Activated CD4-positive, alpha-beta T cell treated with anti-CD3 and anti-CD28 coated beads, Interleukin-2, amount 10 ng/mL, durations not matched to agents 7 days and 5 days (primary cell): ENCODE measurements around the gene GJD3. TPM values are rescaled to one million over a fixed set of nuclear protein-coding genes. Genes with fewer than 3 reads are reported as not detected.

ENCODE experiments used
- CTCF ChIA-PET: fragments of 350-600 bp; sonication (Branson Sonifier 250); formaldehyde crosslinking; loops from one replicate; lab custom pipeline; 2021; ENCODE audit warnings: antibody characterized with exemption; lab: Charles Lee
- POLR2A ChIA-PET: fragments of 350-600 bp; sonication (Branson Sonifier 250); formaldehyde crosslinking; loops from one replicate; lab custom pipeline; 2021; ENCODE audit warnings: antibody characterized with exemption; lab: Charles Lee
- DNase-seq: peaks from one replicate; pipeline ENCODE4 v3.0.0-alpha.2; 2020
- H3K27ac Mint-ChIP-seq: one replicate; pipeline ENCODE4 v1.8.0; 2021; ENCODE audit warnings: mild to moderate bottlenecking, moderate library complexity, mixed read lengths
- H3K27me3 Mint-ChIP-seq: one replicate; pipeline ENCODE4 v1.8.0; 2021; ENCODE audit warnings: mixed read lengths
- H3K36me3 Mint-ChIP-seq: one replicate; pipeline ENCODE4 v1.8.0; 2021; ENCODE audit warnings: low read depth, mixed read lengths
- H3K4me1 Mint-ChIP-seq: one replicate; pipeline ENCODE4 v1.8.0; 2021; ENCODE audit warnings: mixed read lengths
- H3K4me3 Mint-ChIP-seq: one replicate; pipeline ENCODE4 v1.8.0; 2021; ENCODE audit warnings: mild to moderate bottlenecking, moderate library complexity, mixed read lengths
- H3K9me3 Mint-ChIP-seq: one replicate; pipeline ENCODE4 v1.8.0; 2021; ENCODE audit warnings: mixed read lengths
- total RNA-seq, 2 experiments: library from RNA; stranded (reverse); gene quantifications; one replicate each; pipeline ENCODE4 v1.2.3, GENCODE V29; 2021

Gene GJD3
- total RNA-seq, 2 experiments from 2014 or later: 0.22 TPM; not detected in 1

DNA sequence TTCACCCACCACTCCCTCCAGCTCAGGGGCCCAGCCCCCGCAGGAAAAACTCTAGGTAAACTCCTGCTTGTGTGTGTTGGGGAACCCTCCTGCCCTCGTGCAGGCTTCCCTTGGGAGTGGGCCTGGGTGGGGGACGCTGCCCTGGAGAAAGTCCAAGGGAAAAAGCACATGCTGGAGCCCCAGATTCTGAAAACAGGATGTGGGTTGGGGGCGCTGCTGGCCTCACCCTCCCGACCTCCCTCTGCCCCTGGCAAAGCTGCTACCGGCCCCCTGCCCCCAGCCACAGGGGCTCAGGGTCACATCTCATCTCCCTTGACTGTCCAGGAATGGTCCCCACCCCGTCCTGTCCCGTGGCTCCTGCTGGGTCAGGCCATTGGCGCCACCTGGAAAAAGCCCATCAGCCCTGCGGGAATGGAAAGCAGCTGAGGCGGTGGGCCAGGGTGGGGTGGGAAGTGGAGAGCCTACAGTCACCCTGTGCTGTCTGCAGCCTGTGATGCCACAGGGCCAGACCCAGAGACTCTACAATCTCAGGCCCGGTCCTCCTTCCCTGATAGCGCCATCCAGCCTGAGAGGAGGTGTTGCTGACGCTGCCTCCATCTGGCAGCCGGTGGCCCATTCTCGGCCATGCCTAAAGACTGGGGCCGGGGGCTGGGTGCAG lies 2.5 kb upstream of the GJD3 start:
- peaks cover 2% of the 10 kb centered on the region for H3K27me3 Mint-ChIP-seq
- peaks cover 2% of the 10 kb centered on the region for H3K9me3 Mint-ChIP-seq
- ChIA-PET POLR2A (no interaction called here), CTCF (interaction anchor here (0.6 to 8.2 kb wide), 6 partner anchors 9 to 171 kb away, joined by 3 to 47 read pairs (median 4); no protein-coding TSS in a partner anchor)
- no peak for DNase-seq
- H3K4me1 Mint-ChIP-seq: peaks cover 31% of the 10 kb centered on the region
- H3K36me3 Mint-ChIP-seq: peaks cover 1% of the 10 kb centered on the region
- H3K27ac Mint-ChIP-seq: no peak overlapping the region
- H3K4me3 Mint-ChIP-seq: no peak overlapping the region

DNA sequence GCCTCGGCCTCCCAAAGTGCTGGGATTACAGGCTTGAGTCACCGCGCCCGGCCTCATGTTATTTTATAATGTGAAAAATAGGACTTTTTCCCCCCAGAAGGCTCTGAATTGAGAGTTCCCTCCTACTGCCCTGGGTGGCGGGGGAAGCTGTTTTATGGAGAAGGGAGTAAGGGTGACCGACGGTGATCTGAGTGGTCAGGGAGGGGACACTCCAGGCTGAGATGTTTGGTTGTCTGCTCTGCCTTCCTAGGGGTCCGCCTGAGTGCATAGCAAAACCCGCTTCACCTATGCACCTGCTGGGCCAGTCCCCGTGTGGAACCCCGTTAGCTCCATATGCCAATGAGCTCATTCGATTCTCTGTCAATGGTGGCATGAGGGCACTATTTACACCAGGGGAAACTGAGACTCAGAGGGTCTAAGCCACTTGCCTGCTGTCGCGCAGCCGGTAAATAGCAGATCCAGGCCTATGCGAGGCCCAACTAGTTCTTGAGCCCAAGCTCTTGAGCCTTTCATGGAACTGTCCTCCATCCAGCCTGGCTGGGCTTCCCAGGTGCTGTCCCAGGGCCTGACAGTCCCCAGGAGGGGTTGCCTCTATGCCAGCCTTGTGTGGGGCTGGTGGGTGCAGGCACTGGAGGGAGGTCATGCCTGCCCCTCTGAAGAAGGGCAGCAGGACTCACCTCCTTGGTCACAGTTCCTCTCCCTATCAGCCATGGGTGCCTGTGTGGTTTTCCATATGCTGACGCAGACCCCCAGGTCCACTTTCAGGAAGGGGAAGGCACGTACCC lies 1.7 kb upstream of the GJD3 start:
- H3K4me1 Mint-ChIP-seq: peaks cover 31% of the 10 kb centered on the region
- ChIA-PET POLR2A (interaction anchor here (0.5 kb wide), 1 partner anchor 178 kb away, joined by 7 read pairs; no protein-coding TSS in a partner anchor), CTCF (interaction anchor here (0.7 to 8.2 kb wide), 8 partner anchors 9 to 194 kb away, joined by 3 to 47 read pairs (median 4); partner anchors contain the start of gene CDC6)
- H3K27ac Mint-ChIP-seq: no peak overlapping the region
- peaks cover 1% of the 10 kb centered on the region for H3K9me3 Mint-ChIP-seq
- no peak for DNase-seq
- H3K27me3 Mint-ChIP-seq: peaks cover 2% of the 10 kb centered on the region
- peaks cover under 1% of the 10 kb centered on the region for H3K36me3 Mint-ChIP-seq
- no peak overlapping the region for H3K4me3 Mint-ChIP-seq

DNA sequence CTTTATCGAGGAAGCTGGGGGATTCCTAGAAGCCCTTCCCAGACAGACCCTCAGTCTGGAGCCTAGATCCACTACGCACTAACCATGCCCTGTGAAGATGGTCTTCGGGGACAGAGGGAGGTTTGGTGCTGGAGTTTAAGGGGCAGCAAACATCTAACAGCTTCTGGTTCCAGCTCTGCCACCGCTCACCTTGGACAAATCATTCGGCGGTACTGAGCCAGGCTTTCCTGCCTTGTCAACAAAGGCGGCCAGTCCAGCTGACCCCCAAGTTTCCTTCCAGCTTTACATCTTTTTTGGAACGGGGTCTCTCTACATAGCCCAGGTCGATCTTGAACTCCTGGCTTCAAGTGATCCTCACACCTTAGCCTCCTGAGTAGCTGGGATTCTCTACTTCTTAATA lies 369 bp upstream of the GJD3 start:
- Mint-ChIP-seq H3K4me3 (no peak overlapping the region), H3K27me3 (peaks cover 10% of the 10 kb centered on the region)

DNA sequence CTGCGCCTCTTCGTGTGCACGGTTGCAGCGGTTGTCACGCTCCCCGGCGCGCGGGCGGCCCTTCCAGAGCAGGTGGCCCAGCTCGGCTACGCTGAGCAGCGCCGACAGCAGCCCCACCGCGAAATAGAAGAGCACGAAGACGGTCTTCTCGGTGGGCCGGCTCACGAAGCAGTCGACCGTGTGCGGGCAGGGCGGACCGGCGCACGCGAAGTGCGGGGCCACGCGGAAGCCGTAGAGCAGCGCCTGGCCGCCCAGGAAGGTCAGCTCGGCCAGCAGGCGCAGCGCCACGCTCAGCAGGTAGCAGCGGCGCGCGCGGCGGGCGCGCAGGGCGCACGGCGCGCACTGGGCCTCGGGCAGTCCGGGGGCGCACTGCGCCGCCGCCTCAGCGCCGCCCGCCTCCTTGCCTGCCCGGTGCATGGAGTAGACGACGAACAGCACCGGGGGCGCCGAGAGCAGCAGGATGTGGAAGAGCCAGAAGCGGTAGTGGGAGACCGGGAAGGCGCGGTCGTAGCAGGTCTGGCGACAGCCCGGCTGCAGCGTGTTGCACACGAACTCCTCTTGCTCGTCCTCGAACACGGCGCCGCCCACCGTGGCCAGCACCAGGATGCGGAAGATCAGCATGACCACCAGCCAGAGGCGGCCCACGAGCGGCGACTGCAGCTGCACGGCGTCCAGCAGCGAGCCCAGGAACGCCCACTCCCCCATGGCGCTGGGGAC lies 1.3 kb downstream of the GJD3 start:
- Mint-ChIP-seq H3K36me3 (no peaks in the 10 kb centered on the region), H3K4me3 (peak overlapping the region; percentile 77), H3K4me1 (peaks cover 44% of the 10 kb centered on the region), H3K27ac (peak overlapping the region; percentile 75), H3K27me3 (peaks cover 12% of the 10 kb centered on the region), H3K9me3 (no peaks in the 10 kb centered on the region)
- DNase-seq: peak; percentile 44
- ChIA-PET CTCF (interaction anchor here (0.6 to 8.2 kb wide), 25 partner anchors 8 to 384 kb away, joined by 3 to 47 read pairs (median 4); partner anchors contain the start of gene TOP2A), POLR2A (interaction anchor here (1.0 kb wide), 1 partner anchor 170 kb away, joined by 9 read pairs; no protein-coding TSS in a partner anchor)

More for the DNA sequence above, 369 bp upstream of the GJD3 start:
- Mint-ChIP-seq H3K27ac (no peak overlapping the region), H3K4me1 (peaks cover 39% of the 10 kb centered on the region), H3K9me3 (no peaks in the 10 kb centered on the region), H3K36me3 (no peaks in the 10 kb centered on the region)
- CTCF ChIA-PET: interaction anchor here (0.6 to 8.2 kb wide), 9 partner anchors 11 to 606 kb away, joined by 3 to 47 read pairs (median 4); partner anchors contain the start of gene CDC6
- DNase-seq: no peak
- POLR2A ChIA-PET: interaction anchor here (0.7 kb wide), 1 partner anchor 84 kb away, joined by 3 read pairs; no protein-coding TSS in a partner anchor

DNA sequence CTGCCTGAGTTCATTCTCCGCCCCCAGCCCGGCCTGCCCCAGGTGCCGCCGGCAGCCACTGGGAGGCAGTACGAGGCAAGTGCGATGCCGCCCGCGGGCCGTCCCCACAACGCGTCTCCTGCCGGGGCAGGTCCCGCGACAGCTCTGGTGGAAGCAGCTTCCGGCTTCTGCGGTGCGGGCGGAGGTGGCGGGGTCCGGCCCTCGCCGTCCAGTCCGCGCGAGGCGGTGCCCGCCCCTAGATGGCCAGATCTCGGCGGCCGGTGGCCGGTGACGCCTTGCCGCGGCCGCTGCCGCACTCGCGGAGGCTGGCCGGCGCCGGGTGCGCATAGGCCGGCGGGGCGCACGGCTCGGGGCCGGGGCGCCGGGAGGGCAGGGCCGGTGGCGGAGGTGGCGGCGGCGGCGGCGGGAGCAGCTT lies 1.8 kb downstream of the GJD3 start:
- no peak overlapping the region for H3K27ac Mint-ChIP-seq
- peaks cover 12% of the 10 kb centered on the region for H3K27me3 Mint-ChIP-seq
- H3K36me3 Mint-ChIP-seq: no peaks in the 10 kb centered on the region
- peaks cover 41% of the 10 kb centered on the region for H3K4me1 Mint-ChIP-seq
- H3K9me3 Mint-ChIP-seq: no peaks in the 10 kb centered on the region
- ChIA-PET POLR2A (interaction anchor here (0.7 to 1.0 kb wide), 2 partner anchors 171 to 198 kb away, joined by 4 to 9 read pairs; no protein-coding TSS in a partner anchor), CTCF (interaction anchor here (0.6 to 8.2 kb wide), 27 partner anchors 9 to 383 kb away, joined by 3 to 47 read pairs (median 3); partner anchors contain the start of gene TOP2A)
- peak overlapping the region; percentile 77 for H3K4me3 Mint-ChIP-seq
- peak; percentile 91 for DNase-seq

DNA sequence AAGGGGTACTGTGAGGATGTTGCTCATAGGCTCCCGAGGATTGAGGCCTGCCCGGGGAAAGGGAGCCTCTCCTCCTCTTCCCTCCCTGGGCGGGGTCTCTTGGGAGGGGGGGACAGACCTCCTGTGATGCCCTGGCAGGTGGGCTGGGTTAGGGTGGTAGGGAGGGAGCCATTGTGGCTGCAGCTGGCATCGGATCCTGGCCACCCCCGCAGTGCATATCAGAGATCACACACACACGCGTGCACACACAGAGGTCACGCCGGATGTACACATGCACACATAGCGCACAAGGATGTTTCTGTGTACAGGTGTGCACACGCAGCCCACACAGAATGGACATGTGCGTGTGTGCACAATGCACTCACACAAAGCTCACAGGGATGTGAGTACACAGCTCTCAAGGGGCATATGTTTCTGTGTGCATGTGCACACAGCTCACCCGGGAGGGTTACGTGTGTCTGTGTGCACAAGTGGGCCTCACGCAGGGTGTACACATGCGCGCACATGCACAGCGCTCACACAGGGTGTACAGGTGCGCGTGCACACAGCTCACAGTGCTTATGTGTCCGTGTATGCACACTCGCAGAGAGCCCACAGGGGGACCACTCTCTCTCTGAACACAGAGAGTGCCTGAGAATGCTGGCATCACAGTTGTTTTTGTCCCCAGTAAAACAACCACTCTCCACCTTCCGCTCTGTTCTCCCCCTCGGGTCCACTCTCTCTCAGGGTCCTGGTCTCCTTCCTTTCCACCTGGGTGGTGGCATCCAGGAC lies 2.4 kb downstream of the GJD3 start:
- DNase-seq: no peak
- no peaks in the 10 kb centered on the region for H3K9me3 Mint-ChIP-seq
- H3K27me3 Mint-ChIP-seq: peaks cover 12% of the 10 kb centered on the region
- H3K4me1 Mint-ChIP-seq: peaks cover 40% of the 10 kb centered on the region
- CTCF ChIA-PET: interaction anchor here (0.6 to 8.2 kb wide), 27 partner anchors 10 to 383 kb away, joined by 3 to 47 read pairs (median 4); partner anchors contain the start of gene TOP2A
- no peak overlapping the region for H3K27ac Mint-ChIP-seq
- no peaks in the 10 kb centered on the region for H3K36me3 Mint-ChIP-seq
- POLR2A ChIA-PET: interaction anchor here (0.7 to 1.0 kb wide), 2 partner anchors 171 to 198 kb away, joined by 4 to 9 read pairs; no protein-coding TSS in a partner anchor
- H3K4me3 Mint-ChIP-seq: peak overlapping the region; percentile 65

DNA sequence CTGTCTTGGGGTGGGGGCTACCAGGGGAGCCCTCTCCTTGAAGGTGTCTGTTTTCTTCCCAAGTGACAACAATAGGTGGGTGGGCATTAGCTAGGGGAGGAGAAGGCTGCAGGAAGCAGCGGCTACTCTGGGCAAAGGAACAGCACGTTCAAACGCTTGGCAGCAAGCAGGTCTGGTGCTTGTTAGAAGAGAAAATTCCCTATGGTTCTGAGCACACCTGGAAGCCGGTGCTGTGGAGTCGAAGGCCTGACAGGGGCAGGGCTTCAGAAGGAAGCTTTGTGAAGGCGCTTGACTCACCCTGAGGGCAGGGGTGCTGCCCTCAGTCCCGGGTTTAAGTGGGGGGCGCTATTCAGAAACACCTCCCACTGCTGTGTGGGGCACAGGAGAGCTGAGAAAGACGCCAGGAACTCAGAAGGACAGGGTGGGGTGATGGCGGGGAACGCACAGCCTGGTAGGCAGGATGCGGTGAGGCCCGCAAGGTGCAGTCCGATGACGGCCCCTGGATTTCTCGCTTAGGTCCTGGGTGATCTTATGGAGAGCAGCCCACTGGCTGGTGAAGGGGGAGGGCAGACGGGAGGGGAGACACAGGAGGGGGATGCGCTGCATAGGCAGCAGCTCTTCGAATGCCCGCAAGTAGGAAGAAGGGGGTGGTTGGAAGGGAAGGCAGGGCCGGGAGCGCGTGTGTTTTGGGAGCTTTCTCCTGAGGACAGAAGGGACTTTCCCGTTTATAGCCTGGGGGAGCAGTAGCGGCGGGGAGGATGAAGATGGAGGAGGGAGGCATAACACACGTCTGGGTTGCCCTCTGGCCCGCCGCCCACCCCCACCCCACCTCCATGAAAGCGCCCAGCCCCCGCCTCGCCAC lies 3.2 kb downstream of the GJD3 start:
- DNase-seq: no peak
- ChIA-PET POLR2A (no interaction called here), CTCF (interaction anchor here (0.7 to 8.2 kb wide), 10 partner anchors 10 to 258 kb away, joined by 3 to 47 read pairs (median 3); no protein-coding TSS in a partner anchor)
- Mint-ChIP-seq H3K27ac (no peak overlapping the region), H3K4me3 (peak overlapping the region; percentile 11), H3K9me3 (no peaks in the 10 kb centered on the region), H3K36me3 (no peaks in the 10 kb centered on the region), H3K4me1 (peaks cover 36% of the 10 kb centered on the region), H3K27me3 (peaks cover 12% of the 10 kb centered on the region)

DNA sequence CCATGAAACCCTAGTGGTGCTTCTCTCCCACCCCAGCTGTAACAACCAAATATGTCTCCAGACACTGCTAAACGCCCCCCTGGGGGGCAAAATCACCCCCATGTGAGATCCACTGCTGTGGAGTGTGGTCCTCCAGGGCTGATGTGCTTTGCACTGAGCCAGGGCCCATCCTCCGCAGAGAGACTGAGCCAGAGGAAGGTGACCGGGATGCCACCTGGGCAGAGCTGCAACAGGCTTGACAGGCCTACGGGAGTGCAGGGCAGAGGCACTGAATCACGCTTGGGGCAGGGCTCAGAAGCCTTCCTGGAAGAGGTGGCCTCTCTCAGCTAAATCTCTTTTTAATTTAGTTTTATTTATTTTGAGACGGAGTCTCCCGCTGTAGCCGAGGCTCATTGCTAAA lies 4.4 kb downstream of the GJD3 start:
- POLR2A ChIA-PET: interaction anchor here (0.7 to 1.0 kb wide), 2 partner anchors 173 to 414 kb away, joined by 3 to 4 read pairs; no protein-coding TSS in a partner anchor

DNA sequence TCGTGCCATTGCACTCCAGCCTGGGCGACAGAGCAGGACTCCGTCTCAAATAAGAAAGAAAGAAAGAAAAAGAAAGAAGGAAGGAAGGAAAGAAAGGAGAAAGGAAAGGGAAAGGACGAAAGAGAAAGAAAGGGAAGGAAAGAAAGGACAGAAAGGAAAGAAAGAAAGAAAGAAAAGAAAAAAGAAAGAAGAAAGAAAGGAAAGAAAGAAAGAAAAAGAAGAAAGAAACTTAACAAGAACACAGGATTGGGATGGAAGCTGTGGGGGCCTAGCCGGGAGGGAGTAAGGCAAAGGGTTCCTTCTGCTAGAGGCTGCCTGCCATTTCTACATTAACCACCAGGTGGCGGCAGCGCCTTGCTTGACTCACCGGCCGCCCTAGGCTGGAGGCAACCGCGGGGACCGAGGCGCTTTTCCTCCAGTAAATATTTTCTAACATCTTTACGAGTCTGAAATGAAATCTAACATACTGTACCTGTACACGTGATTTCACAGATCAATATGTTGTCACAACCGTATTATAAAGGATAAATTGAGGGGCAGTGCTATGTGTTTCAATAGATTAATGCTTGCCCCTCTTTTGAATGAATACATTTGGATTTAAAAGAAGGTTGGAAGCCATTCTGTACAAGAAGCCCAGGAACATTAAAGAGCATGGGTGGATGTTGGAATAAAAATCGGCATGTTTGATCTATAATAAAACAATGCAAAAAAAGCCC lies 6.1 kb downstream of the GJD3 start:
- peak; percentile 90 for DNase-seq
- H3K27ac Mint-ChIP-seq: peak overlapping the region; percentile 33
- H3K9me3 Mint-ChIP-seq: no peaks in the 10 kb centered on the region
- H3K4me1 Mint-ChIP-seq: peaks cover 37% of the 10 kb centered on the region
- CTCF ChIA-PET: interaction anchor here (0.6 to 8.7 kb wide), 16 partner anchors 10 to 625 kb away, joined by 3 to 82 read pairs (median 4); partner anchors contain the start of gene RARA
- no peak overlapping the region for H3K4me3 Mint-ChIP-seq
- H3K27me3 Mint-ChIP-seq: peaks cover 11% of the 10 kb centered on the region
- peaks cover 9% of the 10 kb centered on the region for H3K36me3 Mint-ChIP-seq
- POLR2A ChIA-PET: no interaction called here

More for the DNA sequence above, 4.4 kb downstream of the GJD3 start:
- CTCF ChIA-PET: interaction anchor here (0.8 to 8.2 kb wide), 2 partner anchors 173 to 194 kb away, joined by 3 to 47 read pairs; no protein-coding TSS in a partner anchor
- peaks cover 12% of the 10 kb centered on the region for H3K27me3 Mint-ChIP-seq
- H3K27ac Mint-ChIP-seq: no peak overlapping the region
- H3K9me3 Mint-ChIP-seq: no peaks in the 10 kb centered on the region
- no peak for DNase-seq
- peaks cover 36% of the 10 kb centered on the region for H3K4me1 Mint-ChIP-seq
- peaks cover 5% of the 10 kb centered on the region for H3K36me3 Mint-ChIP-seq
- H3K4me3 Mint-ChIP-seq: no peak overlapping the region
